ENCODE data around the gene FBXO46. TPM values are rescaled to one million over a fixed set of nuclear protein-coding genes. Genes with fewer than 3 reads are reported as not detected.

The FBXO46 gene
- polyA plus RNA-seq, 2 of the 4 experiments (the other 2 are of a cell fraction): 4.9 to 12.7 TPM

DNA sequence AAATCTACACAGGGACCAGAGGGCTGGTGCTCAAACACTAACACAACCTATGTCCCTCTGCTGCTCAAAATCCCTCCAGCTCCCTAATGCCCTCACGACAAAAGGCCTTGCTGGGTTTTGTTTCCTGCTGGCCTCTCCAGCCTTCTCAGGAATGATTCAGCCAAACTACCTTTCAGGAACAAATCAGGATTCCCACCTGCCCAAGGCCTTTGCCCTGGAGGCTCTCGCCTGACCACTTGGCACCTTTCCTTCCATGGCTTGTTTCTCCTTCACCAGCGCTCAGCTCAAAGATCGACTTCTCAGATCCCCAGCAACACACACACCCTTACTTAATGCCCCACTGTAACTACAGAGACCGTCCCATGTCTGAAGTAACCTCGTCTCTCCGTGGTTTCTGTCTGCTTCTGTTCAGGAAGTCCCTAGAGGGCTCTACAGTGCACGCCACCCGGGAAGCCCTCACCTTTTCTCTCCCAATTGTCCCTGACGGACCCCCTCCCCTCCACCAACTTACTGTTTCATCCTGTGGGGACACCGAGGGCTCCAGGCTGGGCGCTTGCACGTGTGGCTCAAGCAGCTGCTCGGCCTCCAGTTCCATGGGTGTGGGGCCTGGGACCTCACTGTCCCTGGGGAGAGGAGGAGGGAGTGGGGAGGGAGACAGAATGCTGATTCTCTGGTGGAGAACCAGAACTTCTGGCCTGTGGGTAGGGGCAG, 41.6 kb upstream of the FBXO46 start:
- CTCF ChIA-PET: interaction anchor here (0.5 to 74.3 kb wide), 7 partner anchors 36 to 111 kb away, joined by 3 to 2204 read pairs (median 4); partner anchors contain the start of genes DMPK, DMWD, FOXA3 and QPCTL
- H3K4me1 ChIP-seq: peaks cover 5% of the 10 kb centered on the region
- FAIRE-seq (no peak), DNase-seq (ENCODE audit: low read depth in 1 of 2, low spot score in 1 of 2) (no peak), ATAC-seq (no peak)
- H3K4me2 ChIP-seq: no peak overlapping the region
- no peak overlapping the region for H3K27ac ChIP-seq
- 89% methylated on average over 14 of the region's 14 CpGs for WGBS (ENCODE audit: missing lambda C conversion rate)
- no peaks in the 10 kb centered on the region for H3K9me3 ChIP-seq
- POLR2A ChIA-PET: interaction anchor here (0.6 to 1.1 kb wide), 3 partner anchors 10 to 50 kb away, joined by 3 to 4 read pairs (median 4); partner anchors contain the start of genes DMPK and DMWD
- no peak overlapping the region for H3K4me3 ChIP-seq
- TF ChIP-seq PBX3 (IDR thresholded peaks at IDR 0.05): no peak
- TF ChIP-seq, protein P1, sequence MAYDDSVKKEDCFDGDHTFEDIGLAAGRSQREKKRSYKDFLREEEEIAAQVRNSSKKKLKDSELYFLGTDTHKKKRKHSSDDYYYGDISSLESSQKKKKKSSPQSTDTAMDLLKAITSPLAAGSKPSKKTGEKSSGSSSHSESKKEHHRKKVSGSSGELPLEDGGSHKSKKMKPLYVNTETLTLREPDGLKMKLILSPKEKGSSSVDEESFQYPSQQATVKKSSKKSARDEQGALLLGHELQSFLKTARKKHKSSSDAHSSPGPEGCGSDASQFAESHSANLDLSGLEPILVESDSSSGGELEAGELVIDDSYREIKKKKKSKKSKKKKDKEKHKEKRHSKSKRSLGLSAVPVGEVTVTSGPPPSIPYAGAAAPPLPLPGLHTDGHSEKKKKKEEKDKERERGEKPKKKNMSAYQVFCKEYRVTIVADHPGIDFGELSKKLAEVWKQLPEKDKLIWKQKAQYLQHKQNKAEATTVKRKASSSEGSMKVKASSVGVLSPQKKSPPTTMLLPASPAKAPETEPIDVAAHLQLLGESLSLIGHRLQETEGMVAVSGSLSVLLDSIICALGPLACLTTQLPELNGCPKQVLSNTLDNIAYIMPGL (CRISPR knock-in tag; IDR thresholded peaks at IDR 0.05; ENCODE audit: borderline replicate concordance): no peak
- TF ChIP-seq RFX5 (IDR thresholded peaks at IDR 0.05): no peak
- no peak for TF ChIP-seq CEBPB (IDR thresholded peaks at IDR 0.05)
- no peak for TF ChIP-seq POLR2A (IDR thresholded peaks at IDR 0.05; ENCODE audit: low read length)
- TF ChIP-seq KDM5A (IDR thresholded peaks at IDR 0.05): no peak
- TF ChIP-seq TP53 (CRISPR knock-in tag; IDR thresholded peaks at IDR 0.05): no peak
- TF ChIP-seq HES2 (IDR thresholded peaks at IDR 0.05): no peak
- TF ChIP-seq NFE2L2 (conservative IDR thresholded peaks at IDR 0.05; ENCODE audit: low read length): no peak
- no peak for TF ChIP-seq NPAS2 (CRISPR knock-in tag; IDR thresholded peaks at IDR 0.05; ENCODE audit: borderline replicate concordance)
- TF ChIP-seq FOXS1 (CRISPR knock-in tag; IDR thresholded peaks at IDR 0.05): no peak
- TF ChIP-seq ZNF302 (CRISPR knock-in tag; IDR thresholded peaks at IDR 0.05): no peak
- TF ChIP-seq ESRRA (IDR thresholded peaks at IDR 0.05; ENCODE audit: borderline replicate concordance, low read length): no peak
- no peak for TF ChIP-seq JUN (IDR thresholded peaks at IDR 0.05)
- no peak for TF ChIP-seq RCOR1 (IDR thresholded peaks at IDR 0.05; ENCODE audit: low read depth, low read length)
- no peak for TF ChIP-seq BCL3 (IDR thresholded peaks at IDR 0.05)
- TF ChIP-seq ZC3H11A (IDR thresholded peaks at IDR 0.05): no peak
- TF ChIP-seq ZFP36 (IDR thresholded peaks at IDR 0.05; ENCODE audit: borderline replicate concordance, partially characterized antibody): no peak
- TF ChIP-seq, protein P2, sequence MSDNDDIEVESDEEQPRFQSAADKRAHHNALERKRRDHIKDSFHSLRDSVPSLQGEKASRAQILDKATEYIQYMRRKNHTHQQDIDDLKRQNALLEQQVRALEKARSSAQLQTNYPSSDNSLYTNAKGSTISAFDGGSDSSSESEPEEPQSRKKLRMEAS (IDR thresholded peaks at IDR 0.05): no peak

DNA sequence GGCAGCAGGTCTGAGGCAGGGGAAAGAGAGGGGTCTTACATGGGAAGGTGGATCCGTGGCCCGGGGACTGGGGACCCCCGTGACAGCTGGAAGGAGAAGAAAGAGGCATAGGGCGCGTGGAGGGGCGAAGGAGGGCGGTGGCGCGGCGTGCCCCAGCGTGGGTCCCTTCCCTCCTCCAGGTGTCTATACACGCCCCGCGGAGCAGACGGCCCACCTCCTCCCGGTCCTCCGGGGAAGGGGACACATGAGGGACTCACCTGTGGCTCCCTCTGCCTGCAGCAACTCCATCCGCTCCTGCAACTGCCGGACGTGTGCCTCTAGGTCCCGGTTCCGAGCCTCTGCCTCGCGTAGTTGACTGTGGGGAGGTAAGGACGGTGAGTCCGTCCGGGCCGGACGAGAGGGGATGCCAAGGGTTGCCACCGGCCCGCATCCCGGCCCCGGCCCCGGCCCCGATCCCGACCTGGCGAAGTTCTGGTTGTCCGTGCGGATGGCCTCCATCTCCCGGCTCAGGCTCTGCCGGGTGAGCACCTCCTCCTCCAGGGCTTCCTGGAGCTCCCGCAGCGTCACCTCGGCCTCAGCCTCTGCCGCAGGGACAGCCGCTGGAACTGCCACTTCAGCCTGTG, 40.7 kb upstream of the FBXO46 start:
- CTCF ChIA-PET: interaction anchor here (0.5 to 74.3 kb wide), 12 partner anchors 15 to 112 kb away, joined by 3 to 2204 read pairs (median 18); partner anchors contain the start of genes DMPK, DMWD, FOXA3 and QPCTL
- Histone ChIP-seq H3K4me2 (peak overlapping the region; percentile 86), H3K27ac (peak overlapping the region in 1 of 2 experiments; percentile 87; a peak in 2 of 6 replicates), H3K4me1 (peaks cover 13% of the 10 kb centered on the region), H3K9me3 (no peaks in the 10 kb centered on the region), H3K4me3 (no peak overlapping the region; the same call in 2 of the 3 replicates)
- ATAC-seq (no peak), DNase-seq (ENCODE audit: low read depth in 1 of 2, low spot score in 1 of 2) (no peak), FAIRE-seq (no peak)
- POLR2A ChIA-PET: interaction anchor here (1.1 to 4.1 kb wide), 6 partner anchors 8 to 54 kb away, joined by 4 to 67 read pairs (median 31); partner anchors contain the start of genes DMPK and DMWD
- 93% methylated on average over 46 of the region's 46 CpGs for WGBS (ENCODE audit: missing lambda C conversion rate)
- TF ChIP-seq KDM5A (IDR thresholded peaks at IDR 0.05) (no peak), HOXB13 (CRISPR knock-in tag; IDR thresholded peaks at IDR 0.05; ENCODE audit: low read depth) (no peak), HOXA7 (CRISPR knock-in tag; IDR thresholded peaks at IDR 0.05) (no peak), CHD4 (IDR thresholded peaks at IDR 0.05; ENCODE audit: borderline replicate concordance) (no peak), SREBF2 (IDR thresholded peaks at IDR 0.05) (no peak), RNF2 (IDR thresholded peaks at IDR 0.05; ENCODE audit: borderline replicate concordance, low read depth) (no peak), NFE2L2 (conservative IDR thresholded peaks at IDR 0.05; ENCODE audit: low read length) (no peak), ZSCAN20 (CRISPR knock-in tag; IDR thresholded peaks at IDR 0.05) (no peak), RFX5 (IDR thresholded peaks at IDR 0.05) (no peak), CHD2 (IDR thresholded peaks at IDR 0.05; ENCODE audit: low read length, partially characterized antibody) (no peak), EHF (CRISPR knock-in tag; IDR thresholded peaks at IDR 0.05) (no peak), ESRRA (IDR thresholded peaks at IDR 0.05; ENCODE audit: borderline replicate concordance, low read length) (no peak)
- TF ChIP-seq, protein P3, sequence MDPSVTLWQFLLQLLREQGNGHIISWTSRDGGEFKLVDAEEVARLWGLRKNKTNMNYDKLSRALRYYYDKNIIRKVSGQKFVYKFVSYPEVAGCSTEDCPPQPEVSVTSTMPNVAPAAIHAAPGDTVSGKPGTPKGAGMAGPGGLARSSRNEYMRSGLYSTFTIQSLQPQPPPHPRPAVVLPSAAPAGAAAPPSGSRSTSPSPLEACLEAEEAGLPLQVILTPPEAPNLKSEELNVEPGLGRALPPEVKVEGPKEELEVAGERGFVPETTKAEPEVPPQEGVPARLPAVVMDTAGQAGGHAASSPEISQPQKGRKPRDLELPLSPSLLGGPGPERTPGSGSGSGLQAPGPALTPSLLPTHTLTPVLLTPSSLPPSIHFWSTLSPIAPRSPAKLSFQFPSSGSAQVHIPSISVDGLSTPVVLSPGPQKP (IDR thresholded peaks at IDR 0.05; ENCODE audit: low read depth, low read length): no peak
- TF ChIP-seq, protein P1 (CRISPR knock-in tag; IDR thresholded peaks at IDR 0.05; ENCODE audit: borderline replicate concordance): no peak
